Suppressor macrophage (primary cell): ENCODE measurements around the gene KRTCAP2.
A peak's percentile ranks its signal among the peaks of the same experiment; 100 is the strongest.
"Not testable (repeated sequence)": the region's sequence is repeated elsewhere in the genome, so short reads cannot be mapped to it uniquely, and the experiment has no call there.

ENCODE experiments used
- DNase-seq, 4 experiments: peaks; one replicate each; pipeline ENCODE4 v3.0.0-alpha.2; 2020 to 2022
- total RNA-seq, 17 experiments: gene quantifications; one replicate each; lab custom pipeline; 2026; ENCODE audit warnings: mixed read lengths in 6 of 17, inconsistent platforms in 3 of 17; lab: John Stamatoyannopoulos, UW

Gene KRTCAP2
- 0.77 to 3.1 (median 1.3) reads per million in 17 experiments for total RNA-seq

GRCh38 chr1:155172732-155173477 is at the start of gene KRTCAP2:
Gene KRTCAP2, minus strand, starts transcription at chr1:155173304. Its CDS starts 80 bp downstream, at chr1:155173224.
- DNase-seq = peak; percentile 95 to 98 (median 97)

GRCh38 chr1:155220211-155220965 is 47.3 kb upstream of the KRTCAP2 start:
- peak; percentile 14 to 56 (median 41) for DNase-seq

- DNase-seq = peak; percentile 58 to 84 (median 76)
These were observed 46.5 kb upstream of the KRTCAP2 start for GRCh38 chr1:155219592-155220031.

GRCh38 chr1:155218854-155219591 is 45.9 kb upstream of the KRTCAP2 start:
- DNase-seq = peak; percentile 63 to 73 (median 70)

- not testable (repeated sequence) for DNase-seq
These were observed 41.6 kb upstream of the KRTCAP2 start for GRCh38 chr1:155214702-155215101.

- not testable (repeated sequence) for DNase-seq
These were observed 38.9 kb upstream of the KRTCAP2 start for GRCh38 chr1:155212051-155212440.

GRCh38 chr1:155211381-155212050 is 38.4 kb upstream of the KRTCAP2 start:
- DNase-seq = not testable (repeated sequence)

GRCh38 chr1:155210314-155211104 is 37.4 kb upstream of the KRTCAP2 start:
- peak; percentile 61 to 85 (median 78) for DNase-seq

GRCh38 chr1:155209312-155209721 is 36.2 kb upstream of the KRTCAP2 start:
- DNase-seq = no peak

GRCh38 chr1:155208541-155209311 is 35.6 kb upstream of the KRTCAP2 start, which contains the start of gene MTX1:
Gene MTX1, plus strand, starts transcription at chr1:155208695. Its CDS starts 110 bp downstream, at chr1:155208805.
- DNase-seq = peak; percentile 81 to 93 (median 89)

GRCh38 chr1:155207806-155208540 is 34.9 kb upstream of the KRTCAP2 start, which contains the start of gene THBS3:
Gene THBS3, minus strand, starts transcription at chr1:155207897. Its CDS starts 21 bp downstream, at chr1:155207876.
- no peak for DNase-seq

GRCh38 chr1:155206891-155207805 is 34.0 kb upstream of the KRTCAP2 start:
- DNase-seq = peak; percentile 78 to 90 (median 82)

- DNase-seq = no peak
These were observed 33.0 kb upstream of the KRTCAP2 start for GRCh38 chr1:155205969-155206593.

GRCh38 chr1:155205035-155205434 is 31.9 kb upstream of the KRTCAP2 start:
- DNase-seq = no peak

GRCh38 chr1:155202731-155203515 is 29.8 kb upstream of the KRTCAP2 start:
- no peak for DNase-seq

- DNase-seq = no peak
These were observed 29.1 kb upstream of the KRTCAP2 start for GRCh38 chr1:155202198-155202597.

GRCh38 chr1:155200920-155201319 is 27.8 kb upstream of the KRTCAP2 start:
- DNase-seq = peak in 1 of 4 experiments; percentile 1
